Measurements from ENCODE around the gene ARHGAP31.

- no peak for TF ChIP-seq CTCF (IDR thresholded peaks at IDR 0.05)
- TF ChIP-seq POLR2A (IDR thresholded peaks at IDR 0.05): no peak
Observed at GRCh38 chr3:119352034-119352609, 57.9 kb downstream of the ARHGAP31 start.
